Ishikawa (cell line): Measurements from ENCODE around the gene FHIT.

Experiments
- CEBPB ChIP-seq: IDR thresholded peaks from 2 replicates; pipeline ENCODE4 v1.6.1; 2012
- CREB1 ChIP-seq: IDR thresholded peaks from 2 replicates; pipeline ENCODE4 v1.6.1; 2012; ENCODE audit warnings: low read depth
- EGR1 ChIP-seq: IDR thresholded peaks from 2 replicates; pipeline ENCODE4 v1.6.1; 2012
- EP300 ChIP-seq: IDR thresholded peaks from 2 replicates; pipeline ENCODE4 v1.6.1; 2012; ENCODE audit warnings: borderline replicate concordance
- FOXM1 ChIP-seq: IDR thresholded peaks from 2 replicates; pipeline ENCODE4 v1.6.1; 2012; ENCODE audit warnings: low read depth, borderline replicate concordance
- NFIC ChIP-seq: IDR thresholded peaks from 2 replicates; pipeline ENCODE4 v1.6.1; 2012
- RAD21 ChIP-seq: IDR thresholded peaks from 2 replicates; pipeline ENCODE4 v1.6.1; 2012; ENCODE audit warnings: low read depth
- TAF1 ChIP-seq: IDR thresholded peaks from 2 replicates; pipeline ENCODE4 v1.6.1; 2012; ENCODE audit warnings: low read depth, mild to moderate bottlenecking
- TCF12 ChIP-seq: IDR thresholded peaks from 2 replicates; pipeline ENCODE4 v1.6.1; 2012; ENCODE audit warnings: low read depth
- TEAD4 ChIP-seq: IDR thresholded peaks from 2 replicates; pipeline ENCODE4 v1.6.1; 2012
- YY1 ChIP-seq: IDR thresholded peaks from 2 replicates; pipeline ENCODE4 v1.6.1; 2012; ENCODE audit warnings: low read depth
- ZBTB7A ChIP-seq: IDR thresholded peaks from 2 replicates; pipeline ENCODE4 v1.6.1; 2012; ENCODE audit warnings: low read depth
- TF ChIP-seq, protein P1 (sequence below): IDR thresholded peaks from 2 replicates; pipeline ENCODE4 v1.6.1; 2012; ENCODE audit warnings: low read depth, mild to moderate bottlenecking
- TF ChIP-seq, protein P2 (sequence below): IDR thresholded peaks from 2 replicates; pipeline ENCODE4 v1.6.1; 2012
- TF ChIP-seq, protein P3 (sequence below): IDR thresholded peaks from 2 replicates; pipeline ENCODE4 v1.6.1; 2012

FHIT gene

DNA sequence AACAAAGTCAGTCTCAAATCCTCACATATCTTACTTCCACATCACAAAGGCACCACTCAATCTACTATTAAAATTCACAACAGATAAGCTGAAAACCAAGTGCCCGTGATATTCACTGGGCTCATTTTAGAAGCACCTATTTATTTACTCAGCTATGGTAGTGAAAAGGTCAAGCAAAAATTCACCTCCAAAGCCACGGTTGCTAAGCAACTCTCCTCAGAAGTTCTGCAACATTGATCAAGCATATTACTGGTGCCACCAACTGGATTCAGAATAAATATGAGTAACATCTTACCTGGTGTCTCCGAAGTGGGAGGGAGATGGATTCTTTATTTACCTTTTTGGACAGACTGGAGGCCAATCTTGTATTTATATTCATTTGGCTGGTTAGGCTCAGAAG is 714.8 kb downstream of the FHIT start:
- 0 out of 2 replicates have a peak, but pooled peaks have one; percentile 7 for TF ChIP-seq RAD21
- TF ChIP-seq CREB1, result no peak

GRCh38 chr3:60531759-60532158 is 719.5 kb downstream of the FHIT start:
- TF ChIP-seq, protein P1, sequence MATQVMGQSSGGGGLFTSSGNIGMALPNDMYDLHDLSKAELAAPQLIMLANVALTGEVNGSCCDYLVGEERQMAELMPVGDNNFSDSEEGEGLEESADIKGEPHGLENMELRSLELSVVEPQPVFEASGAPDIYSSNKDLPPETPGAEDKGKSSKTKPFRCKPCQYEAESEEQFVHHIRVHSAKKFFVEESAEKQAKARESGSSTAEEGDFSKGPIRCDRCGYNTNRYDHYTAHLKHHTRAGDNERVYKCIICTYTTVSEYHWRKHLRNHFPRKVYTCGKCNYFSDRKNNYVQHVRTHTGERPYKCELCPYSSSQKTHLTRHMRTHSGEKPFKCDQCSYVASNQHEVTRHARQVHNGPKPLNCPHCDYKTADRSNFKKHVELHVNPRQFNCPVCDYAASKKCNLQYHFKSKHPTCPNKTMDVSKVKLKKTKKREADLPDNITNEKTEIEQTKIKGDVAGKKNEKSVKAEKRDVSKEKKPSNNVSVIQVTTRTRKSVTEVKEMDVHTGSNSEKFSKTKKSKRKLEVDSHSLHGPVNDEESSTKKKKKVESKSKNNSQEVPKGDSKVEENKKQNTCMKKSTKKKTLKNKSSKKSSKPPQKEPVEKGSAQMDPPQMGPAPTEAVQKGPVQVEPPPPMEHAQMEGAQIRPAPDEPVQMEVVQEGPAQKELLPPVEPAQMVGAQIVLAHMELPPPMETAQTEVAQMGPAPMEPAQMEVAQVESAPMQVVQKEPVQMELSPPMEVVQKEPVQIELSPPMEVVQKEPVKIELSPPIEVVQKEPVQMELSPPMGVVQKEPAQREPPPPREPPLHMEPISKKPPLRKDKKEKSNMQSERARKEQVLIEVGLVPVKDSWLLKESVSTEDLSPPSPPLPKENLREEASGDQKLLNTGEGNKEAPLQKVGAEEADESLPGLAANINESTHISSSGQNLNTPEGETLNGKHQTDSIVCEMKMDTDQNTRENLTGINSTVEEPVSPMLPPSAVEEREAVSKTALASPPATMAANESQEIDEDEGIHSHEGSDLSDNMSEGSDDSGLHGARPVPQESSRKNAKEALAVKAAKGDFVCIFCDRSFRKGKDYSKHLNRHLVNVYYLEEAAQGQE, result no peak
- TF ChIP-seq NFIC (no peak), EP300 (no peak), EGR1 (no peak)

- TF ChIP-seq EGR1 (no peak), EP300 (no peak), CREB1 (no peak), CEBPB (no peak)
- TF ChIP-seq, protein P2, sequence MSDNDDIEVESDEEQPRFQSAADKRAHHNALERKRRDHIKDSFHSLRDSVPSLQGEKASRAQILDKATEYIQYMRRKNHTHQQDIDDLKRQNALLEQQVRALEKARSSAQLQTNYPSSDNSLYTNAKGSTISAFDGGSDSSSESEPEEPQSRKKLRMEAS, result no peak
- TF ChIP-seq, protein P1, result no peak
Measured at GRCh38 chr3:60528651-60529050, 722.6 kb downstream of the FHIT start.

DNA sequence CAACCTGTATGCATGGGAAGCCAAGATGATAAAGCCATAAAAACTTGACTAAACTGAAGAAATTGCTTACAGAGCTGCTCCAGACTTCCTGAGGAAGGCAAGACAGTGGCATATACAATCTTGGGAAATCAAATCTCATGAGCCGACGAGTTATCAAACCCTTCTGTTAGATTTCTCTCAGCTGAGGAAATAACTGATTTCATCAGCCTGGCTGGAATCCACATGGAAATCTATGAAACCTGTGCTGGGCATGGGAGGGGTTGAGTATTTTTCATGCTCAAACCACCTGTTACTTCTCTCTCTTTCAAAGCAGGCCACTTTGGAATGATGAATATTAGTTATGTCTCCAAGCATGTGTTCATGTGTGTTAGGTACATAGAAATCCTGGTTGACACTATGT is 727.7 kb downstream of the FHIT start:
- TF ChIP-seq ZBTB7A (no peak), NFIC (no peak), TAF1 (no peak), YY1 (no peak), EGR1 (no peak), CREB1 (no peak), RAD21 (no peak), EP300 (no peak)

GRCh38 chr3:60517134-60517533 is 734.1 kb downstream of the FHIT start:
- TF ChIP-seq, protein P2, result no peak
- TF ChIP-seq RAD21 (no peak), CEBPB (no peak), NFIC (no peak), EGR1 (no peak), CREB1 (no peak), ZBTB7A (no peak), EP300 (no peak)

GRCh38 chr3:60514866-60515265 is 736.4 kb downstream of the FHIT start:
- TF ChIP-seq, protein P2, result no peak
- TF ChIP-seq RAD21, result no peak
- no peak for TF ChIP-seq EGR1
- no peak for TF ChIP-seq EP300
- no peak for TF ChIP-seq TCF12
- no peak for TF ChIP-seq YY1
- no peak for TF ChIP-seq CEBPB
- TF ChIP-seq FOXM1, result no peak
- no peak for TF ChIP-seq TAF1
- no peak for TF ChIP-seq CREB1
- TF ChIP-seq ZBTB7A, result no peak
- TF ChIP-seq NFIC, result no peak
- TF ChIP-seq, protein P1, result no peak
- no peak for TF ChIP-seq TEAD4
- TF ChIP-seq, protein P3, sequence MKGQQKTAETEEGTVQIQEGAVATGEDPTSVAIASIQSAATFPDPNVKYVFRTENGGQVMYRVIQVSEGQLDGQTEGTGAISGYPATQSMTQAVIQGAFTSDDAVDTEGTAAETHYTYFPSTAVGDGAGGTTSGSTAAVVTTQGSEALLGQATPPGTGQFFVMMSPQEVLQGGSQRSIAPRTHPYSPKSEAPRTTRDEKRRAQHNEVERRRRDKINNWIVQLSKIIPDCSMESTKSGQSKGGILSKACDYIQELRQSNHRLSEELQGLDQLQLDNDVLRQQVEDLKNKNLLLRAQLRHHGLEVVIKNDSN, result no peak
